H1 (cell line): ENCODE measurements around the gene GPATCH4. TPM values are rescaled to one million over a fixed set of nuclear protein-coding genes. Genes with fewer than 3 reads are reported as not detected.

Source experiments
- BRCA1 ChIP-seq: IDR thresholded peaks from 2 replicates; pipeline ENCODE4 v1.6.1; 2012; ENCODE audit warnings: low read depth, low read length, improper control_type of control experiment
- SP2 ChIP-seq: IDR thresholded peaks from 2 replicates; pipeline ENCODE4 v1.6.1; 2012; ENCODE audit warnings: mild to moderate bottlenecking, low read length, inconsistent platforms
- polyA plus RNA-seq, 7 experiments: library from polyadenylated mRNA; depleted of rRNA in 3 of 7; stranded (reverse) in 5 of 7; unstranded in 2 of 7; fragments of >200 nt in 5 of 7; fragments of 200-250 nt in 2 of 7; gene quantifications; 1 replicate in 5 of 7; 2 replicates in 1 of 7; 4 replicates in 1 of 7; pipeline versions ENCODE4 v1.2.1 to v1.2.3, GENCODE V29; 2011 to 2013; ENCODE audit warnings: missing spikeins in 2 of 7, mixed read lengths in 2 of 7
- total RNA-seq: library from RNA; stranded (reverse); fragmentation: NEBNext Ultra II Directional; extraction: Animal tissue kit (Norgen Biotek cat#: 25700); gene quantifications from 2 replicates; pipeline ENCODE4 v1.2.1, GENCODE V29; 2021
- TF ChIP-seq, protein P1 (sequence below): fragments of 300-600 bp; sonication (generic); IDR thresholded peaks from 2 replicates; pipeline ENCODE4 v1.7.1; 2012; ENCODE audit warnings: low read length, moderate library complexity, mild to moderate bottlenecking, inconsistent platforms; ENCODE audit not compliant: insufficient replicate concordance

Gene GPATCH4
- total and polyA plus RNA-seq, 2 of the 8 experiments (the other 6 are each of a cell fraction or from before 2014, with no cell fraction given) = 20.5 to 47.9 TPM

DNA sequence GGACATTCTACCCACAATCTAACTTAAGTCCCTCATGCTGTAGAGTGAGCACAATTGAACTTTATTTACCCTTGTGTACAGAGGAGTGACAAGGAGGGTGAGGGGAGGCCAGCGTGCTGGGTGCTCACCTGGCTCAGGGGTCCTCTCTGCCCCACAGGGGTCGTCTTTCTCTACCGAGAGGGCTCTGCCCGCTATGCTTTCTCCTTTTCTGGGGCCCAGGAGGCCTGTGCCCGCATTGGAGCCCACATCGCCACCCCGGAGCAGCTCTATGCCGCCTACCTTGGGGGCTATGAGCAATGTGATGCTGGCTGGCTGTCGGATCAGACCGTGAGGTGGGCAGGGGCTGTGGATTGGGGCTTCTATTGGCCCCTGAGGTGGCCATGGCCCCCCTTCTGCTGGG, 46.1 kb upstream of the GPATCH4 start (continued):
- TF ChIP-seq, protein P1, sequence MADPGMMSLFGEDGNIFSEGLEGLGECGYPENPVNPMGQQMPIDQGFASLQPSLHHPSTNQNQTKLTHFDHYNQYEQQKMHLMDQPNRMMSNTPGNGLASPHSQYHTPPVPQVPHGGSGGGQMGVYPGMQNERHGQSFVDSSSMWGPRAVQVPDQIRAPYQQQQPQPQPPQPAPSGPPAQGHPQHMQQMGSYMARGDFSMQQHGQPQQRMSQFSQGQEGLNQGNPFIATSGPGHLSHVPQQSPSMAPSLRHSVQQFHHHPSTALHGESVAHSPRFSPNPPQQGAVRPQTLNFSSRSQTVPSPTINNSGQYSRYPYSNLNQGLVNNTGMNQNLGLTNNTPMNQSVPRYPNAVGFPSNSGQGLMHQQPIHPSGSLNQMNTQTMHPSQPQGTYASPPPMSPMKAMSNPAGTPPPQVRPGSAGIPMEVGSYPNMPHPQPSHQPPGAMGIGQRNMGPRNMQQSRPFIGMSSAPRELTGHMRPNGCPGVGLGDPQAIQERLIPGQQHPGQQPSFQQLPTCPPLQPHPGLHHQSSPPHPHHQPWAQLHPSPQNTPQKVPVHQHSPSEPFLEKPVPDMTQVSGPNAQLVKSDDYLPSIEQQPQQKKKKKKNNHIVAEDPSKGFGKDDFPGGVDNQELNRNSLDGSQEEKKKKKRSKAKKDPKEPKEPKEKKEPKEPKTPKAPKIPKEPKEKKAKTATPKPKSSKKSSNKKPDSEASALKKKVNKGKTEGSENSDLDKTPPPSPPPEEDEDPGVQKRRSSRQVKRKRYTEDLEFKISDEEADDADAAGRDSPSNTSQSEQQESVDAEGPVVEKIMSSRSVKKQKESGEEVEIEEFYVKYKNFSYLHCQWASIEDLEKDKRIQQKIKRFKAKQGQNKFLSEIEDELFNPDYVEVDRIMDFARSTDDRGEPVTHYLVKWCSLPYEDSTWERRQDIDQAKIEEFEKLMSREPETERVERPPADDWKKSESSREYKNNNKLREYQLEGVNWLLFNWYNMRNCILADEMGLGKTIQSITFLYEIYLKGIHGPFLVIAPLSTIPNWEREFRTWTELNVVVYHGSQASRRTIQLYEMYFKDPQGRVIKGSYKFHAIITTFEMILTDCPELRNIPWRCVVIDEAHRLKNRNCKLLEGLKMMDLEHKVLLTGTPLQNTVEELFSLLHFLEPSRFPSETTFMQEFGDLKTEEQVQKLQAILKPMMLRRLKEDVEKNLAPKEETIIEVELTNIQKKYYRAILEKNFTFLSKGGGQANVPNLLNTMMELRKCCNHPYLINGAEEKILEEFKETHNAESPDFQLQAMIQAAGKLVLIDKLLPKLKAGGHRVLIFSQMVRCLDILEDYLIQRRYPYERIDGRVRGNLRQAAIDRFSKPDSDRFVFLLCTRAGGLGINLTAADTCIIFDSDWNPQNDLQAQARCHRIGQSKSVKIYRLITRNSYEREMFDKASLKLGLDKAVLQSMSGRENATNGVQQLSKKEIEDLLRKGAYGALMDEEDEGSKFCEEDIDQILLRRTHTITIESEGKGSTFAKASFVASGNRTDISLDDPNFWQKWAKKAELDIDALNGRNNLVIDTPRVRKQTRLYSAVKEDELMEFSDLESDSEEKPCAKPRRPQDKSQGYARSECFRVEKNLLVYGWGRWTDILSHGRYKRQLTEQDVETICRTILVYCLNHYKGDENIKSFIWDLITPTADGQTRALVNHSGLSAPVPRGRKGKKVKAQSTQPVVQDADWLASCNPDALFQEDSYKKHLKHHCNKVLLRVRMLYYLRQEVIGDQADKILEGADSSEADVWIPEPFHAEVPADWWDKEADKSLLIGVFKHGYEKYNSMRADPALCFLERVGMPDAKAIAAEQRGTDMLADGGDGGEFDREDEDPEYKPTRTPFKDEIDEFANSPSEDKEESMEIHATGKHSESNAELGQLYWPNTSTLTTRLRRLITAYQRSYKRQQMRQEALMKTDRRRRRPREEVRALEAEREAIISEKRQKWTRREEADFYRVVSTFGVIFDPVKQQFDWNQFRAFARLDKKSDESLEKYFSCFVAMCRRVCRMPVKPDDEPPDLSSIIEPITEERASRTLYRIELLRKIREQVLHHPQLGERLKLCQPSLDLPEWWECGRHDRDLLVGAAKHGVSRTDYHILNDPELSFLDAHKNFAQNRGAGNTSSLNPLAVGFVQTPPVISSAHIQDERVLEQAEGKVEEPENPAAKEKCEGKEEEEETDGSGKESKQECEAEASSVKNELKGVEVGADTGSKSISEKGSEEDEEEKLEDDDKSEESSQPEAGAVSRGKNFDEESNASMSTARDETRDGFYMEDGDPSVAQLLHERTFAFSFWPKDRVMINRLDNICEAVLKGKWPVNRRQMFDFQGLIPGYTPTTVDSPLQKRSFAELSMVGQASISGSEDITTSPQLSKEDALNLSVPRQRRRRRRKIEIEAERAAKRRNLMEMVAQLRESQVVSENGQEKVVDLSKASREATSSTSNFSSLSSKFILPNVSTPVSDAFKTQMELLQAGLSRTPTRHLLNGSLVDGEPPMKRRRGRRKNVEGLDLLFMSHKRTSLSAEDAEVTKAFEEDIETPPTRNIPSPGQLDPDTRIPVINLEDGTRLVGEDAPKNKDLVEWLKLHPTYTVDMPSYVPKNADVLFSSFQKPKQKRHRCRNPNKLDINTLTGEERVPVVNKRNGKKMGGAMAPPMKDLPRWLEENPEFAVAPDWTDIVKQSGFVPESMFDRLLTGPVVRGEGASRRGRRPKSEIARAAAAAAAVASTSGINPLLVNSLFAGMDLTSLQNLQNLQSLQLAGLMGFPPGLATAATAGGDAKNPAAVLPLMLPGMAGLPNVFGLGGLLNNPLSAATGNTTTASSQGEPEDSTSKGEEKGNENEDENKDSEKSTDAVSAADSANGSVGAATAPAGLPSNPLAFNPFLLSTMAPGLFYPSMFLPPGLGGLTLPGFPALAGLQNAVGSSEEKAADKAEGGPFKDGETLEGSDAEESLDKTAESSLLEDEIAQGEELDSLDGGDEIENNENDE = no peak
- TF ChIP-seq SP2 (no peak), BRCA1 (no peak)
